ENCODE measurements around the gene ARFGAP3.

DNA sequence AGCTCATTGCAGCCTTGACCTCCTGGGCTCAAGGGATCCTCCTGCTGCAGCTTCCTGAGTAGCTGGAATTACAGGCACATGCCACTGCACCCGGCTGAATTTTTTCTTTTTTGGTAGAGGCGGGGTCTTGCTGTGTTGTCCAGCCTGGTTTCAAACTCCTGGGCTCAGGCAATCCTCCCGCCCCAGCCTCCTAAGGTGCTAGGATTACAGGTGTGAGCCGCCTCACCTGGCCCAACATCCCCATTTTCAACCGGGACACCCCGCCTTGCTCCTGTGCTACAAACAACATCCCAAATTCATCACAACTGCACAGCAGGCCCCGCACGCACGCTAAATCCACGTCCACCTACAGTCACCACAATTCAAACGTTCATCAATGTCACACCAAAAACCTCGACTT, 61.0 kb downstream of the ARFGAP3 start:
- TF ChIP-seq, protein P1, sequence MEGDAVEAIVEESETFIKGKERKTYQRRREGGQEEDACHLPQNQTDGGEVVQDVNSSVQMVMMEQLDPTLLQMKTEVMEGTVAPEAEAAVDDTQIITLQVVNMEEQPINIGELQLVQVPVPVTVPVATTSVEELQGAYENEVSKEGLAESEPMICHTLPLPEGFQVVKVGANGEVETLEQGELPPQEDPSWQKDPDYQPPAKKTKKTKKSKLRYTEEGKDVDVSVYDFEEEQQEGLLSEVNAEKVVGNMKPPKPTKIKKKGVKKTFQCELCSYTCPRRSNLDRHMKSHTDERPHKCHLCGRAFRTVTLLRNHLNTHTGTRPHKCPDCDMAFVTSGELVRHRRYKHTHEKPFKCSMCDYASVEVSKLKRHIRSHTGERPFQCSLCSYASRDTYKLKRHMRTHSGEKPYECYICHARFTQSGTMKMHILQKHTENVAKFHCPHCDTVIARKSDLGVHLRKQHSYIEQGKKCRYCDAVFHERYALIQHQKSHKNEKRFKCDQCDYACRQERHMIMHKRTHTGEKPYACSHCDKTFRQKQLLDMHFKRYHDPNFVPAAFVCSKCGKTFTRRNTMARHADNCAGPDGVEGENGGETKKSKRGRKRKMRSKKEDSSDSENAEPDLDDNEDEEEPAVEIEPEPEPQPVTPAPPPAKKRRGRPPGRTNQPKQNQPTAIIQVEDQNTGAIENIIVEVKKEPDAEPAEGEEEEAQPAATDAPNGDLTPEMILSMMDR (IDR thresholded peaks at IDR 0.05) = no peak
- no peak for TF ChIP-seq POLR2A (IDR thresholded peaks at IDR 0.05)
- TF ChIP-seq POLR2AphosphoS5 (IDR thresholded peaks at IDR 0.05) = no peak
- no peak for TF ChIP-seq EP300 (IDR thresholded peaks at IDR 0.05)

Measured in sigmoid colon (tissue), 4 donors.